Fibroblast of lung (primary cell): ENCODE measurements around the gene DYNLRB2. TPM values are rescaled to one million over a fixed set of nuclear protein-coding genes. Genes with fewer than 3 reads are reported as not detected.

Source experiments
- DNase-seq, 2 donors: peaks; one replicate each; pipeline versions ENCODE4 v3.0.0 to v3.0.0-alpha.2; 2010; ENCODE audit warnings: low read depth in 2 of 2
- H2AFZ ChIP-seq: 2 replicates; pipeline ENCODE4 v1.5.1; 2012; ENCODE audit warnings: low read length, control low read depth, inconsistent platforms
- H3K27ac ChIP-seq: 2 replicates; pipeline ENCODE4 v1.5.1; 2011; ENCODE audit warnings: low read length, control low read depth; ENCODE audit not compliant: insufficient read depth
- H3K27me3 ChIP-seq: 2 replicates; pipeline ENCODE4 v1.5.1; 2011; ENCODE audit warnings: mild to moderate bottlenecking, low read length; ENCODE audit not compliant: control insufficient read depth, insufficient read depth
- H3K36me3 ChIP-seq: 2 replicates; pipeline ENCODE4 v1.5.1; 2011; ENCODE audit warnings: low read length; ENCODE audit not compliant: control insufficient read depth, insufficient read depth
- H3K4me1 ChIP-seq: 2 replicates; pipeline ENCODE4 v1.5.1; 2011; ENCODE audit warnings: low read length; ENCODE audit not compliant: control insufficient read depth, insufficient read depth; ENCODE audit errors: extremely low read depth
- H3K4me2 ChIP-seq: 2 replicates; pipeline ENCODE4 v1.5.1; 2011; ENCODE audit warnings: low read length, control low read depth; ENCODE audit not compliant: insufficient read depth; ENCODE audit errors: extremely low read depth
- H3K4me3 ChIP-seq, 4 experiments: fragments of 200-600 bp in 1 of 4; sonication (generic) in 1 of 4; replicated peaks in 1 of 4; 2 replicates each; pipeline ENCODE4 v1.5.1; 2011 to 2016; ENCODE audit warnings: low read length in 4 of 4, low read depth in 3 of 4, mild to moderate bottlenecking in 3 of 4, control low read depth in 2 of 4, inconsistent platforms in 1 of 4, mixed read lengths in 1 of 4; ENCODE audit not compliant: insufficient read depth in 1 of 4; ENCODE audit errors: control extremely low read depth in 1 of 4
- H3K79me2 ChIP-seq: 2 replicates; pipeline ENCODE4 v1.5.1; 2012; ENCODE audit warnings: mild to moderate bottlenecking, low read length, inconsistent platforms; ENCODE audit not compliant: control insufficient read depth, insufficient read depth
- H3K9ac ChIP-seq: 2 replicates; pipeline ENCODE4 v1.5.1; 2011; ENCODE audit warnings: mild to moderate bottlenecking, low read length, control low read depth; ENCODE audit not compliant: insufficient read depth
- H3K9me3 ChIP-seq: 2 replicates; pipeline ENCODE4 v1.5.1; 2012; ENCODE audit warnings: low read depth, low read length; ENCODE audit not compliant: control insufficient read depth, insufficient read depth
- H4K20me1 ChIP-seq: 2 replicates; pipeline ENCODE4 v1.5.1; 2011; ENCODE audit warnings: low read length; ENCODE audit not compliant: control insufficient read depth, insufficient read depth; ENCODE audit errors: extremely low read depth
- EZH2 ChIP-seq: IDR thresholded peaks from 2 replicates; pipeline ENCODE4 v1.5.1; 2012; ENCODE audit warnings: low read length, control low read depth, mild to moderate bottlenecking; ENCODE audit errors: missing control alignments
- polyA plus RNA-seq, 2 donors: library from polyadenylated mRNA; depleted of rRNA in 1 of 2; stranded (reverse) in 1 of 2; unstranded in 1 of 2; fragments of >200 nt; gene quantifications; 2 replicates each; pipeline ENCODE4 v1.2.1, GENCODE V29; 2011 to 2012; ENCODE audit warnings: missing spikeins in 1 of 2
- total RNA-seq: library from RNA; depleted of rRNA; stranded (reverse); fragments of >200 nt; gene quantifications from 2 replicates; pipeline ENCODE4 v1.2.1, GENCODE V29; 2014
- TF ChIP-seq, protein P1 (sequence below), 2 donors: IDR thresholded peaks in 1 of 2; conservative IDR thresholded peaks in 1 of 2; 1 replicate in 1 of 2; 2 replicates in 1 of 2; pipeline ENCODE4 v1.5.1; 2011 to 2012; ENCODE audit warnings: low read length in 2 of 2, control low read depth in 1 of 2, inconsistent platforms in 1 of 2, low read depth in 1 of 2, mild to moderate bottlenecking in 1 of 2

Gene DYNLRB2
- total and polyA plus RNA-seq, 2 donors (not counting 1 experiment from before 2014, with no cell fraction given), result 0.33 TPM; not detected in 1

GRCh38 chr16:80541306-80541694 is 507 bp downstream of the DYNLRB2 start:
- H3K27me3 ChIP-seq, result no peaks in the 10 kb centered on the region
- H3K79me2 ChIP-seq, result no peaks in the 10 kb centered on the region
- no peak overlapping the region for H3K27ac ChIP-seq
- no peaks in the 10 kb centered on the region for H3K36me3 ChIP-seq
- H3K4me2 ChIP-seq, result peak overlapping the region; percentile 98
- H3K4me3 ChIP-seq, result peak overlapping the region; percentile 59 to 82 (median 77)
- no peaks in the 10 kb centered on the region for H3K4me1 ChIP-seq
- H2AFZ ChIP-seq, result peak overlapping the region; percentile 89
- TF ChIP-seq, protein P1, sequence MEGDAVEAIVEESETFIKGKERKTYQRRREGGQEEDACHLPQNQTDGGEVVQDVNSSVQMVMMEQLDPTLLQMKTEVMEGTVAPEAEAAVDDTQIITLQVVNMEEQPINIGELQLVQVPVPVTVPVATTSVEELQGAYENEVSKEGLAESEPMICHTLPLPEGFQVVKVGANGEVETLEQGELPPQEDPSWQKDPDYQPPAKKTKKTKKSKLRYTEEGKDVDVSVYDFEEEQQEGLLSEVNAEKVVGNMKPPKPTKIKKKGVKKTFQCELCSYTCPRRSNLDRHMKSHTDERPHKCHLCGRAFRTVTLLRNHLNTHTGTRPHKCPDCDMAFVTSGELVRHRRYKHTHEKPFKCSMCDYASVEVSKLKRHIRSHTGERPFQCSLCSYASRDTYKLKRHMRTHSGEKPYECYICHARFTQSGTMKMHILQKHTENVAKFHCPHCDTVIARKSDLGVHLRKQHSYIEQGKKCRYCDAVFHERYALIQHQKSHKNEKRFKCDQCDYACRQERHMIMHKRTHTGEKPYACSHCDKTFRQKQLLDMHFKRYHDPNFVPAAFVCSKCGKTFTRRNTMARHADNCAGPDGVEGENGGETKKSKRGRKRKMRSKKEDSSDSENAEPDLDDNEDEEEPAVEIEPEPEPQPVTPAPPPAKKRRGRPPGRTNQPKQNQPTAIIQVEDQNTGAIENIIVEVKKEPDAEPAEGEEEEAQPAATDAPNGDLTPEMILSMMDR (conservative IDR thresholded peaks at IDR 0.05 in 1 of 2, IDR thresholded peaks at IDR 0.05 in 1 of 2; ENCODE audit: low read depth in 1 of 2, low read length in 2 of 2), result no peak
- no peak for TF ChIP-seq EZH2
- no peaks in the 10 kb centered on the region for H4K20me1 ChIP-seq
- no peak for DNase-seq
- H3K9ac ChIP-seq, result peak overlapping the region; percentile 83
- no peaks in the 10 kb centered on the region for H3K9me3 ChIP-seq

DNA sequence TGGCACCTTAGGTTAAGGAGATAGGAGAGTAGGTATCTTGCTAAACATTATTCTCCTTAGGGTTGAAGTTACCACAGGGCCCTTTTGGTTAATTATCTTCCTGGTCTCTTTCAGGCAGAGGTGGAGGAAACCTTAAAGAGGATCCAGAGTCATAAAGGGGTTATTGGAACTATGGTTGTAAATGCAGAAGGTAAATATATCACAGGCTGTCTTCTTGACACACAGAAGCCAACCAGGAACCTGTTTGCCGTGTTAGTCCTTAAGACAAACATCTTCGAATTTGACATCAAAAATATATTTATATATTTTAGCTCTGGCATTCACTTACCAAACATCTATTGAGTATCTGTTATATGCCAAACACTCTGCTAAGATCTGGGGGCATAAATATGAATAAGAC is 2.4 kb downstream of the DYNLRB2 start:
- Histone ChIP-seq H3K27ac (no peak overlapping the region), H3K9me3 (no peaks in the 10 kb centered on the region), H3K4me3 (no peak overlapping the region), H3K27me3 (no peaks in the 10 kb centered on the region), H3K4me1 (no peaks in the 10 kb centered on the region), H3K9ac (no peak overlapping the region), H3K4me2 (no peak overlapping the region), H3K36me3 (no peaks in the 10 kb centered on the region), H4K20me1 (no peaks in the 10 kb centered on the region), H3K79me2 (no peaks in the 10 kb centered on the region), H2AFZ (no peak overlapping the region)
- no peak for DNase-seq
- TF ChIP-seq, protein P1 (conservative IDR thresholded peaks at IDR 0.05 in 1 of 2, IDR thresholded peaks at IDR 0.05 in 1 of 2; ENCODE audit: low read depth in 1 of 2, low read length in 2 of 2), result no peak
- TF ChIP-seq EZH2, result no peak

- H2AFZ ChIP-seq, result no peak overlapping the region
These were observed 3.5 kb downstream of the DYNLRB2 start for GRCh38 chr16:80544326-80544725.

More at GRCh38 chr16:80544326-80544725, 3.5 kb downstream of the DYNLRB2 start:
- H3K27me3 ChIP-seq, result no peaks in the 10 kb centered on the region
- no peaks in the 10 kb centered on the region for H3K79me2 ChIP-seq
- H3K4me1 ChIP-seq, result no peaks in the 10 kb centered on the region
- H4K20me1 ChIP-seq, result no peaks in the 10 kb centered on the region
- no peaks in the 10 kb centered on the region for H3K36me3 ChIP-seq
- no peak overlapping the region for H3K27ac ChIP-seq
- no peaks in the 10 kb centered on the region for H3K9me3 ChIP-seq
- H3K4me2 ChIP-seq, result no peak overlapping the region
- no peak overlapping the region for H3K9ac ChIP-seq
- DNase-seq, result no peak
- H3K4me3 ChIP-seq, result no peak overlapping the region
- TF ChIP-seq EZH2, result no peak
- TF ChIP-seq, protein P1 (conservative IDR thresholded peaks at IDR 0.05 in 1 of 2, IDR thresholded peaks at IDR 0.05 in 1 of 2; ENCODE audit: low read depth in 1 of 2, low read length in 2 of 2), result no peak
